Measurements from ENCODE around the gene KIF16B.

The KIF16B gene

GRCh38 chr20:16270989-16271388 lies 302.3 kb downstream of the KIF16B start:
- Histone ChIP-seq H2AFZ (ENCODE audit: low read depth, low read length) (no peak overlapping the region), H3K36me3 (replicated peaks; ENCODE audit: low read depth, low read length) (peaks cover 4% of the 10 kb centered on the region), H3K27ac (ENCODE audit: low read length) (no peak overlapping the region), H3K4me2 (ENCODE audit: low read length) (no peak overlapping the region), H4K20me1 (ENCODE audit: insufficient read depth, low read length) (no peaks in the 10 kb centered on the region), H3K4me3 (ENCODE audit: low read length) (no peak overlapping the region), H3K9ac (ENCODE audit: low read length) (no peak overlapping the region), H3K4me1 (ENCODE audit: low read length) (no peaks in the 10 kb centered on the region), H3K27me3 (ENCODE audit: low read depth, low read length) (no peaks in the 10 kb centered on the region), H3K79me2 (ENCODE audit: low read length) (no peaks in the 10 kb centered on the region), H3K9me3 (ENCODE audit: insufficient read depth, low read length) (no peaks in the 10 kb centered on the region)
- TF ChIP-seq CTCF (IDR thresholded peaks at IDR 0.05; ENCODE audit: low read depth, low read length) (no peak), EZH2phosphoT487 (IDR thresholded peaks at IDR 0.05; ENCODE audit: low read depth) (no peak)

GRCh38 chr20:16270314-16270931 lies 302.8 kb downstream of the KIF16B start:
- Histone ChIP-seq H2AFZ (ENCODE audit: low read depth, low read length) (no peak overlapping the region), H3K36me3 (replicated peaks; ENCODE audit: low read depth, low read length) (peaks cover 6% of the 10 kb centered on the region), H3K4me2 (ENCODE audit: low read length) (no peak overlapping the region), H3K79me2 (ENCODE audit: low read length) (no peaks in the 10 kb centered on the region), H3K9ac (ENCODE audit: low read length) (no peak overlapping the region), H3K9me3 (ENCODE audit: insufficient read depth, low read length) (no peaks in the 10 kb centered on the region), H3K27me3 (ENCODE audit: low read depth, low read length) (no peaks in the 10 kb centered on the region), H3K4me1 (ENCODE audit: low read length) (no peaks in the 10 kb centered on the region), H3K27ac (ENCODE audit: low read length) (no peak overlapping the region), H3K4me3 (ENCODE audit: low read length) (no peak overlapping the region), H4K20me1 (ENCODE audit: insufficient read depth, low read length) (no peaks in the 10 kb centered on the region)
- no peak for TF ChIP-seq CTCF (IDR thresholded peaks at IDR 0.05; ENCODE audit: low read depth, low read length)
- TF ChIP-seq EZH2phosphoT487 (IDR thresholded peaks at IDR 0.05; ENCODE audit: low read depth): no peak

- peaks cover 7% of the 10 kb centered on the region for H3K36me3 ChIP-seq (replicated peaks; ENCODE audit: low read depth, low read length)
- H3K79me2 ChIP-seq (ENCODE audit: low read length): no peaks in the 10 kb centered on the region
- no peak overlapping the region for H3K9ac ChIP-seq (ENCODE audit: low read length)
- H3K9me3 ChIP-seq (ENCODE audit: insufficient read depth, low read length): no peaks in the 10 kb centered on the region
- H2AFZ ChIP-seq (ENCODE audit: low read depth, low read length): no peak overlapping the region
- no peaks in the 10 kb centered on the region for H3K27me3 ChIP-seq (ENCODE audit: low read depth, low read length)
- no peak overlapping the region for H3K4me3 ChIP-seq (ENCODE audit: low read length)
- TF ChIP-seq EZH2phosphoT487 (IDR thresholded peaks at IDR 0.05; ENCODE audit: low read depth) (no peak), CTCF (IDR thresholded peaks at IDR 0.05; ENCODE audit: low read depth, low read length) (no peak)
- H3K4me2 ChIP-seq (ENCODE audit: low read length): no peak overlapping the region
- no peaks in the 10 kb centered on the region for H4K20me1 ChIP-seq (ENCODE audit: insufficient read depth, low read length)
- H3K4me1 ChIP-seq (ENCODE audit: low read length): no peaks in the 10 kb centered on the region
- H3K27ac ChIP-seq (ENCODE audit: low read length): no peak overlapping the region
These were observed 305.7 kb downstream of the KIF16B start for GRCh38 chr20:16267526-16267925.

- no peak overlapping the region for H2AFZ ChIP-seq (ENCODE audit: low read depth, low read length)
- H3K4me2 ChIP-seq (ENCODE audit: low read length): no peak overlapping the region
These were observed 307.9 kb downstream of the KIF16B start for GRCh38 chr20:16265334-16265733.

More at GRCh38 chr20:16265334-16265733, 307.9 kb downstream of the KIF16B start:
- no peak overlapping the region for H3K9ac ChIP-seq (ENCODE audit: low read length)
- no peaks in the 10 kb centered on the region for H4K20me1 ChIP-seq (ENCODE audit: insufficient read depth, low read length)
- H3K9me3 ChIP-seq (ENCODE audit: insufficient read depth, low read length): no peaks in the 10 kb centered on the region
- H3K27ac ChIP-seq (ENCODE audit: low read length): no peak overlapping the region
- H3K79me2 ChIP-seq (ENCODE audit: low read length): no peaks in the 10 kb centered on the region
- no peaks in the 10 kb centered on the region for H3K4me1 ChIP-seq (ENCODE audit: low read length)
- TF ChIP-seq EZH2phosphoT487 (IDR thresholded peaks at IDR 0.05; ENCODE audit: low read depth) (no peak), CTCF (IDR thresholded peaks at IDR 0.05; ENCODE audit: low read depth, low read length) (no peak)
- H3K27me3 ChIP-seq (ENCODE audit: low read depth, low read length): no peaks in the 10 kb centered on the region
- H3K4me3 ChIP-seq (ENCODE audit: low read length): no peak overlapping the region
- H3K36me3 ChIP-seq (replicated peaks; ENCODE audit: low read depth, low read length): peaks cover 7% of the 10 kb centered on the region
